ENCODE results near the gene PARD3.
A peak's percentile ranks its signal among the peaks of the same experiment; 100 is the strongest.

Gene PARD3

DNA sequence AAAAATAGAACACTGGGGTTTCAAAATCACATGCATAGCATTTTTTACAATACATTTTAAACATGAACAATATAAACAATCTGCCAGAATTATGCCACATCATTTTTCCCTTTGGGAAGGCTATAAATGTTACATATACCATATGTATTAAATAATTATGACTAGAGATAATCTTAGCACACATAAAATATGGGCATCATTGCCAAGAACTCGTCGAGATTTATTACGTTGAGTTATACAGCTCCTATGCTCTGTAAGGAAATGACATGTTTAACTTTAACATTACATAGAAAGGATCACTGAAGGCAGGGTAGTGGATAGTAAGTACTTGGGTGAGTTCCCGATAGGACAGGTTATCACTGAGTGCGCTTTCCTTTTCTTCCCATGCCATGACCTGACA lies 267.8 kb downstream of the PARD3 start:
- DNase-seq = no peak

DNA sequence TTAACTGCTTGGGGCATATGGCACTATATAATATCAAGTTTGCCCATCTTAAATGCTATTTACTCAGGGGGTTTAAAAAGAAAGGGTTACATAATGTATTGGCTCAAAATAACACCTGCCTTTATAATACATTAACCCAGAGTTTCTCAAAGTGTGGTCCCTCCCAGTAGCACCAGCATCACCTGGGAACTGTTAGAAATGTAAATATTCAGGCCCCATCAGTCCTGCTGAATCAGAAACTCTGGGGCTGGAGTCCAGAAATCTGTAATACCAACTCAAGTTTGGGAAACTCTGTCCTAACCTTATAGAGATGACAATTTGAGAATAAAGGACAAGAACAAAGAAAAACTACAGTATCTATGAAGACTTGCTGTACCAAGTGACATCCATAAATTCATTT lies 270.7 kb downstream of the PARD3 start:
- no peak for DNase-seq

DNA sequence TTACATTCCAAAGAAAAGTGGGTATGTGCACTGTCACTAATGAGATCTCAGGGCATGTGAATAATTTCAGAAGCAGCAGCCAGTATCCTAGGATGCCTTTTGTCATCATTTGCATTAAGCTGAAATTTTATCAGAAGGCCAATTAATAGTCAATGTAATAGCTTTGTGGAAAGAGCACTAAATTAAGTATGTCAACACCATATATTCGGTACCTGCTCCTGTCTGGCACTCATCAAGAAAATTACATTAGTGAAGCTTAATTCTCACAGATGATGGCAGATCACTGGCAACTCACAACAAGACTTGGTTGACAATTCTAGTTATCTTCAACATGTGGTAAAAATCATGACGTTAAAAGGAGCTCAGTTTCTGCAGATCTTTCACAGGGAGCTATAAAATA lies 271.4 kb downstream of the PARD3 start:
- no peak for DNase-seq

DNA sequence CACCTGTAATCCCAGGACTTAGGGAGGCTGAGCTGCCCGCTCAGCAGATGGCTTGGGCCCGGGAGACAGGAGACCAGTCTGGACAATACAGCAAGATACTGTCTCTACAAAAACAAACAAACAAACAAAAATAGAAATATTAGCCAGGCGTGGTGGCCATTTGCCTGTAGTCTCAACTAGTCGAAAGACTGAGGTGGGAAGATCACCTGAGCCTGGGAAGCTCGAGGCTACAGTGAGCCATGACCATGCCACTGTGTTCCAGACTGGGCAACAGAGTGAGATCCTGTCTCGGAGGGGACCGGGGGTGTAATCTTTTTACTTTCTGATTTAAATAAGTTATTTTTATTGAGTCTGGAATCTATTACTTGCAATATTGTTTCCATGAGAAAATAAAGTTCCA lies 274.6 kb downstream of the PARD3 start:
- no peak for DNase-seq

DNA sequence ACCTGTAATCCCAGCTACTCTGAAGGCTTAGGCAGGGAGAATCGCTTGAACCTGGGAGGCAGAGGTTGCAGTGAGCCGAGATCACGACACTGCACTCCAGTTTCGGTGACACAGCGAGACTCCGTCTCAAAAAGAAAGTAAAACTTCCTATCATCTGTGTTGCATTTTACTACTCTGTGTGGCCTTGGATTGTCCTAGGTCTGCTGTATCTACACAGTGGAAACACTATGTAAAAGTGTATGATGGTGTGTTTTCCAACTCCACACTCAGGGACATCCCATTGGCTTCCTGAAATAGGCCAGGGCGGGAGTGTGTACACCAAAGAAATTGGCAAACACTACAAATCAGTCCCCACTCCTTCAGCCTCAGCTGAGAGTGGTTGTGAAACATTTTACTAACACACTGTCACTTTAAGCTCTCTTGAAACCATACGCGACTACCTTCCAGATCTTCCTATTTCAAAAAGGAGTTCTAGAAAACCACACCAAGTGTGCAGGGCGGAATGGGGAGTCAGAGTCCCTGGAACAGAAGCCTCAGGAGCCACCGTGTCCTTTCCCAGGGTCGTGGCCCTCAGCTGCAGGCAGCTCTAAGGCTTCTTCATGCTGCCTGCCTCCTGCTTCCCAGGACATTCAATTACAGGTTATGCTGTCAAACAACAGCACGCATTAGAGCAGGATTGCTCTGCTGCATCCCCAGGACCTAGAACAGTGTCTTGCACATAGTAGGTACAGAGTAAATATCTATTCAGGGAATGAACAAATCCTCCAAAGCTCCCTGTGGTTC lies 275.4 kb downstream of the PARD3 start:
- no peak for DNase-seq

DNA sequence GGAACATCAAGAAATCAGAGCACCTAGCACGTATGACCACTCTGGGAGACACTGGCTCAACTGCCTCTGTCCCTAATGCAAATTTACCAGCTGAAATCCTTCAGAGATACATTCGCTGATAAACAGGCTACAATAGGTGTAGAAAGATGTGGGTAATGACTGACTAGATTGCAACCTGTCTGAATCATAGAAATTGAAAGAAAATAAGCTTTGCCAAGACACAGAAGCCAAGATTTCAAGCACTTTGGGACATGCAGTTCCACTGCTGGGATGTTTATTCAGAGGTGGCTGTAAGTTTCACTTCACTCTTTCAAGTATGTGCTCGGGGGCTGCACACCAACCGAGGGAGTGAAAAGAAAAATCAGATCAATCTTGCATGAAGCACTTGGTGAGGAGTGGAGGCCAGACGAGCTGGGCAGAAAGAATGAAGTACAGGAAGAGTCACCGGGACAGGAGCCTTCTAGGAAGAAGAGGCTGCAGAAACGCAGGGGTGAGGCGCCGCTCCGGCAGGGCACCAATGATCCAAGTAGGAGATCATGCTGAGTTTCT lies 276.7 kb downstream of the PARD3 start:
- DNase-seq = peak in 6 of 51 donors; percentile 3 to 54 (median 10)

DNA sequence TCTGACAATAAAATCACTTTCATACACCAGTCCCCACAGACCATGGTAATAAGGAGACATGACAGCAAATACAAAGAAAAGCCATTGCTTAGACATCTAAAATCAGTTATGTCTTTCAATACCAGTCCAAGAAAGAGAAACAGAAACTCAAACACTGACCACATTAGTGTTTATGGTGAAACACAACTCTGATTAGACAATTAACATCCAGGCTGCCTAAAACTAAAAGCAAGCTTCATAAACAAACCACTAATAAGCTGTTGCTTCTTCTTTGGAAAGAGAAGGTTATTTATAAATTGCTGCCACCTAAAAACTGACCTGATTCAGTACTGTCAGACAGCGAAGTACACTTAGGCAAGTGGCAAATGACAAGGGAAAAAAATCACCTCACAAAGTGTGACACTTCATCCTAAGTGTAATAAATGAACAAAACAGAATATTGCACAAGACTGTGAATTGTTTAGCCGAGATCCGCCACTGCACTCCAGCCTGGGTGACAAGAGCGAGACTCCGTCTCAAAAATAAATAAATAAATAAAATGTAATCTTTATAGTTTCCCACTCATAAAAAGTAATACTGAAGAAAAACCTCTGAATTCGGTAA lies 277.4 kb downstream of the PARD3 start:
- DNase-seq = no peak

DNA sequence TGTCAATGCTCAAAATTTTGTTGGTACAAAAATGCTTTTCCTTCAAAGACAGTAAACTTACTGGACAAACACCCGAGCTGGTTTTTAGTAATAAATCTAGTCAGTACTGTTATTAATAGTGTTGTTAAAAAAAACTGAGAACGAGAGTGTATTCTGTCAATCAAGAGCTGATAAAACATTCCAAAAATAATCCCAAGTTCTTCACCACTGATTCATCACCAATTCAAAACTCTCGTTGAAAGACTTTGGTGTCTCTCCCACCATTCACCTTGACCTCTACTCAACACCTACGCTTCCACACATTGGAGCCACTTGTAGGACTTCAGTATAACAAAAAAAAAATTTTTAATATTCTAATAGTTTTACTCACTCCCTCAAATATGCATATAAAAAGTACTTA lies 279.2 kb downstream of the PARD3 start:
- DNase-seq = no peak

DNA sequence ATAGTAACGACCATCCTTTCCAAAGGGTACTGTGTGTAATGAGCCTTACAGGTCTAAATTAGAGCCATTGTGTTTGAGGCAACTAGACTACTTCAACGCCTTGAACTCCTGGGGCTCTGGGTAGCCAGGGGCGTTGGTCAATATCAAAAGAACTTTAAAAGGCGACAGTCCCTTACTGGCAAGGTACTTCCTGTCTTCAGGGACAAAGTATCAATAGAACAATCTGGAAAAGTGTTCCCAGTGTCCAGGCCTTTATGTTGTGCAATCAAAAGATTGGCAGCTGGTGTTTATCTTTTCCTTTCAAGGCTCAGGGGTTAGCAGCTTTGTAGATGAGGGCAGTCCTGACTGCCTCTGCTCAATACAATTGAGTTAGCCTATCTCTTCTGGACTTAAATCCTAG lies 284.3 kb downstream of the PARD3 start:
- DNase-seq = no peak

DNA sequence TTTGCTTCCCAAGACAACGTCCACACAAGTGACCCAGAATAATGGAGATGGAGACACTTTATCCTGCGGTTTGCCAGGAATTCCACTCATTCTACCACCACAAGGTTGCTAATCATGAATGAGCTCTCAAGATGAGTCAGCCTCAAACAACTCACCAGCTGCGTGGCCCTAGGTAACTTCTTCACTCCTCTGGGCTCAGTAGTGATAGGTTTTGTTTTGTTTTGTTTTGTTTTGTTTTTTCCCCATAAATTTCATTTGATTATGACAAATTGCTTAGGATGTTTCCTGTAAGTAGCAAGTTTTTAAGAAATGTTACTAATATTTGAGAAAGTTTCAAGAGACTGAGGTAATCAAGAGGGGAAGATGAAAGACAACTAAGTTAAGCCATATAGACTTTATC lies 286.8 kb downstream of the PARD3 start:
- no peak for DNase-seq

DNA sequence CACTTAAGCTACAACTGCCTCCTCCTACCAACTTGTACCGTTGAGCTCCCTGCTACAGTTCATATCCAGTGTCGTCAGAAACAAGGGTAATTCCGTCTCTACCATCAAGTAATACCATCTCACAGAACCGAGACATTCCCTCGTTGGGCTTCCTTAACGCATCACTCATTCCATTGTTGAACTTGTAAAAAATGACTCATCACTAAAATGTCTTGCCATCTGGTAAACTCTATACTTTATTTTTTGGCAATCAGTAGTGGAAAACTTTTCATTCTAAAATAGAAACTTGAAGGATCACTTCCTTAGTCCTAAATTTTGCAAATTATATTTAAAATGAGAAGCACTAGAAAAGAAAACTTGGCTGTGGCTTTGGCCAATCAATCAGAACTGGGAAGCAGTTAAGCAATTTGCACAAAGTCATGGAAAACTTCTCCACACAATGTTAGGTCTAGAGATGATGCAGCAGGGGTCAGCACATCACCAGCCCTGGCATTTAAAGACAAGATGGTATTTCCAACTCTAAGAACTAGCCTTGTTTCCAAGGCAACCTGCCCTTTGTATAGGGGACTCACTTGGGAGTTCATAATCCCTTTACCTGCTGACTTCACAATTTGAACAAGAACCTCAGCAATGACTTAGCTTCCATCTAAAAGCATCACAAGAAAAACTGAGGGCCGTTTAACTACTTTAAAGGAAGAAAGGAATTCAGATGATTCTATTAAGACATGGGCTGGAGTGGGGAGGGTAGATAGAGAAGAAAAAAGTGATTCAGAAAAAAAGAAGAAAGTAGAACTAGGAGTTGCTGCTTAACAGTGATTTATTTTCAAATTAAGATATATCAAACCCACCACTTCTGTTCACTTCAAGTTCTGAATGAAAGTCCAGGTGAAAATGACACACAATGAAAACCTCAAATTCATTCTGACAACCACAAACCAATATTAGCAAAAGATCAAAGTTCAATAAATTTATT lies 288.1 kb downstream of the PARD3 start:
- DNase-seq = no peak

DNA sequence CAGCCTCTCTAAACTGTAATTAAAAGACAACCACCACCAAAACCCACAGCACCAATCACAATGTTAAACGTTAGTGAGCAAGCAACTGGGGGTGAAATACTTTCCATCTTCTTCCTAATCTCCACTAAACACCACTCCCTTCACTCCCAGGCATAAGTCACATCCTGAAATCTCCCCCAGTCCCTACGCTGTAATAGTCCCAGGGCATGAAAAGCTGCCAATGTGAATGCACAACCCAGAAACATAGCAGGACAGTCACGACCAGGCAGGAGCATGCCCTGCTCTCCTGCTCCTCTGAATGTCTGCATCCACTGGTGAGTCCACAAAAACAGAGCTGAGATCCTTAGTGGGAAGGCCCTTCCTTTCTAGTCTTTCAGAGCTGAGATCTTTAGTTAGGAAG lies 288.9 kb downstream of the PARD3 start:
- DNase-seq = no peak

DNA sequence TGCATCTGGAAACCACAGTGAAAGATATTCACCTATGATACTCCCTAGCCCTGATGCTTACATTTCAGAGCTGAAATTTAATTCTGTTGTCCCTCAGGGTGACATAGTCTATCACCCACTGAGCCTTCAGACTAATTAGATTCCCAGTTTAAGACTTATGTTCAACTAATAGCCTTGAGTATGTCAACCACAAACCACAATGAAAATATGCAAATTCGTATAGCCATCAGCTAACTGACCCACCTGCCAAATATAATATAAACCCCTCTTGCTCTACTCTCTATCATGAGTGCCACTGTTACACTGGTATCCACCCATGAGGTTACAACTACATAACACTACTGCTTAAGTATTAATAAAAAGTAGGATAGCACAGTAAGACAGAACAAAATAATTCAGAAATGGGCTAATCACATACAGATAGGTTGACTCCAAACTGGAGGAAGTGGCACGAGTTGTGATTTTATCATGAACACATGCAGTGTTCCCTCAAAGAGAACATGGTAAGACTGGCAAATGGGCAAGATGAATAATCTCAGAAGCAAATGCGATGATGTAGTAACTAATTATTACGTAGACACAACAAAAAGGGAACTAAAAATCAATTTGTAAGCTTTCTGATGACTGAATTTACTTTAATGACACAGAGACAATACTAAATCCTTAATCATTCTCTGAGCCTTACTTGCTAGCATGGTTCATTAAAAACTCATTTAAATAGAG lies 290.6 kb downstream of the PARD3 start:
- no peak for DNase-seq

DNA sequence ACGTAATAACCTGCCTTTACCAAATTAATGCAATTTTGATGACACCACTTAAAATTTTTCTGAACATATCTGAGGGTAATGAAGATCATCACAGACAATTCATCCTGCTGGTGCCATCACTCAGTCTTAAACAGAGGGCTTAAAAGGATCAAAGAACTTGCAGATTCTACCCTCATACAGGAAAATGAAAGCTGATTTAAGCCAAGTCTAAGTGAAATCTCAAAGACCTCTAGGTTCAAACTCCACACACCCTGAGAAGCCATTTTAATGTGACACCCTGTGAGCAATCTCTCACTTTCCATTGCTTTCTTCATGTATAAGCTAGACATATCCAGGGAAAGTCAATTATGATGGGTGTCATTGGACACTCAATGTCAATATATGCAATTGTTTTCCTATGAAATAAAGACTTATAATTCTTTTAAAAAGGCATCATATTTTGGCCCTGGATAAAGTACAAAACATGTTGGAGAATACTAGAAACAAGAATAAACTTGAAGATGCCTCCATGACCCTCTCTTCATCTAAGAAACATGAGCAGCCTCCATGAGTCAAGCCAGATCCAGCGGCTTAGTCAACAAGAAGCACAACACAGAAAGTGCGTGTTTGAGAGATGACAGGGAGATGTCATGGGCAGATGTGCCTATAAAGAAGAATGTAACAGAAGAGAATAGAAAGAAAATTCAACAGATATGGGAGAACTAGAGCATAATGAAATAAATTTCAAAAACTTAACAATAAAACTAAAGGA lies 291.9 kb downstream of the PARD3 start:
- no peak for DNase-seq

DNA sequence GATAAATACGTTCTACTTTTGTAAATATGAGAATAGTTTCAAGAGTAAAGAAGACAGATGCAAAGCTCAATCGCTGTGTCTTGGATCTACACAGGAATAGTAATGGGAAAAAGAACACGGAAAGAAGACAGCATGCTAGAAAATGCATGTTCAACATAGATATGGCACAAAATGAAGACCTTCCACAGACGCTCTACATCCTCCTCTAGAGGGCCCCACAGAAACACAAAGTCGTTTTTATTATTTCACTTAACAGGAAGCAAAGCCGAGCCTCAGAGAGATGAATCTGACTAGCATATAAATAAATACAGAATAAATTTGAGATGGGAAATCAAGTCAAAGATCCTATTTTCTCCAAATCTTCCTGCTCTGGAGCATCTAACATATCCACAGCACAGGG lies 292.6 kb downstream of the PARD3 start:
- peak in 1 of 51 donors; percentile 18 for DNase-seq

DNA sequence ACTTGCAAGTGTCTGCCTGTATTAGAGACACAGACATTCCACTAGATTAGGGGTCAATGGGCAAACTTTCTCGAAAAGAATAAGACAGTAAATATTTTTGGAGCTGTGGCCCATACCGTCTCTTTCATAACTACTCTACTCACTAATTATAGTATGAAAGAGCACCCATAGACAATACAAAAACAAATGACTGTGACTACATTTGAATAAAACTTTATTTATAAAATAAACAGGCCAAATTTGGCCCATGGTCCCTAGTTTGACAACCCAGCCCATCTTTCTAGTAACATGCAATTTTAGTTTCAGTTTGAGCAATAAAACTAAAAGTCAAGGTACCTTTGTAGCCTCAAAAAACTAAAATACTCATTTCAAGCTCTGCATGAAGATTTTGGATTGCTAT lies 294.6 kb downstream of the PARD3 start:
- no peak for DNase-seq

DNA sequence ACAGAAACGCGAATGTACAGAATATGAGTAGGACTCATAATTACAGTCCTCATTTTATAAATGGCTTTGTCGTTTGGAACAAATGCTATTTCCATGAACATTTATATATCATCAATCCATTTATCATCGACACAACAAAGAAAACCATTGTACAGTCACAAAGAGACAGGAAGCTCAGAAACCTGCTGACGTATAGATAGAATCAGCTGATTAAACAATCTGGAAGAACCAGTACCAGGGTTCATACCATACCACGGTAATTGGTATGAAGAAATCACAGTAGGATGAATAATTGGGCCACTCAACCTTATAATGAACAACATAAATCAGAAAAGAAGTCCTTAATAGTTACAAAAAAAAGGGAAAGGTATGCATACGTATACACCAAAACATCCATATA lies 295.0 kb downstream of the PARD3 start:
- no peak for DNase-seq

DNA sequence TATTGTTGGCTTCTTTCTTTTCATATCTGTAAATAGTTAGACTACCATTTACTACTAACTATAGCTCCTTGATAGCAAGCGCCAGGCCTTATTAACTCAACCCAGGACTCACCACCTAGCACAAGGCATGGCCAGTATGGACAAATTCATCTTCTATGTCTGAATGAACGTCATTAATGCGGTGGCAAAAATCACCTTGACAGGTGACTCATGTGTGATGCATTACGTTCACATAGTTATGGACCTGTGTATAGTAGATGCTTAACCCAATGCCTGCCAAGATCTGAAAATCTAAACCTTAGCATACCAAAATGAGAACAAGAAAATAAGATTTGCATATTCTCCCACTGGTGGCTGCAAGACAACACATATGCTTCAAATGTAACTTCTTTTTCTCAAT lies 300.8 kb downstream of the PARD3 start:
- no peak for DNase-seq

DNA sequence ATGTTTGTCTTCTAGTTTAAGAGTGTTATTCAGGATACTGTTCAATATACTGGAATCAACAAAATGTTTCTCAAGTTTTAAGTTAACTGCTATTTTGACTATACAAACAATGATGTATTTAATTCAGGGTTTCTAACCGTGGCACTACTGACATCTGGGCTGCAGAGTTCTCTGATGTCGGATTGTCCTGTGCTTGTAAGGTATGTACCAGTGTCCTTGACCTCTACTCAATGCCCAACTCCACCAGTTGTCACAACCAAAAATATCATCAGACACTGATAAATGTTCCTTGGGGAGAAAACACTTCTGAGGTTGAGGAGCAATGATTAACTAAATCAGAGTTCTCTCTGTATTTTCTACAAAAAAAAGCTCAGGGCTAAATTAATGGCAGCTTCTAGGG lies 301.5 kb downstream of the PARD3 start:
- DNase-seq = no peak

DNA sequence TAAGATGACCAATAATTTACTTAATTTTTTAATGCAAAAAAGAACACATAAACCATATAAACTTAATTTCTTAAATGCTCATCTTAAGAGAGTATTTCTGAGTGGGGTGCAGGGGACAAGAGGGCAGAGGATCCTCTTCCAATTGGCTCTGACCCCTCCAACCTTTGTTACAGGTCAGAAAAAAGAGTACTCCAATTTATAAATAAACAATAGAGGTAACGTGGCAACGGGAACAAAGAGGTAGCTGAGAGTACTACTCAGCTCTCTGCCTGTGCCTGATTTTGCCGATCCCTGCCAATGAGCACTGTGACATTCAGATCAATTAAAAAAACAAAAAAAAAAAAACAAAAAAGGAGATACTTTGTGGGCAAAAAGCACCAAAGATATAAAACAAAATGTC lies 307.9 kb downstream of the PARD3 start:
- no peak for DNase-seq

DNA sequence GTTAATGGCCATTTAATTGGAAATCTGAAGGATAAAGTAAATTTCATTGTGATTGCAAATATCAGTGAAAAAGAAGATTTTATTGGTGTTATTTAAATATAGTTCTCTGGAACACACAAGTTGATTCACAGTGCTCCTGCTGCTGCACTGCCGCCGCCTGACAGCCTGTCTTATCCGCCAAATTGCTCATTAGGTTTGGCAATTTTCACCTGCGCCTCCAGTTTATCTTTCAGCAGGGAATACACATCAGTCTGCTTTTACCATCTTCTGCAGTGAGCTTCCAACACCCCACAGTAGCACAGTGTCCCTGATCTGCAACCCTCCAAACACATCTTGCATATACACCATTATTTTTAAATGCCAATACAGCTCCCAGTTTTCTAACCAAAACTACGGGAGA lies 308.3 kb downstream of the PARD3 start:
- peak in 3 of 51 donors; percentile 3 to 14 (median 3) for DNase-seq

All from hypothalamus (tissue), 51 donors.